NT2/D1 (cell line): Measurements from ENCODE around the gene ACAP2.

Experiments
- SUZ12 ChIP-seq: IDR thresholded peaks from 2 replicates; pipeline ENCODE4 v1.6.1; 2011; ENCODE audit not compliant: insufficient read length, insufficient read depth; ENCODE audit errors: extremely low read depth
- YY1 ChIP-seq: IDR thresholded peaks from 2 replicates; pipeline ENCODE4 v1.6.1; 2011; ENCODE audit not compliant: insufficient read length, insufficient read depth
- ZNF274 ChIP-seq: IDR thresholded peaks from 2 replicates; pipeline ENCODE4 v1.6.1; 2011; ENCODE audit warnings: mild to moderate bottlenecking, low read depth, low read length

GRCh38 chr3:195302431-195302830 lies 140.4 kb downstream of the ACAP2 start:
- TF ChIP-seq YY1 (no peak), SUZ12 (no peak), ZNF274 (no peak)
